Right atrium auricular region (tissue), 2 donors: Measurements from ENCODE around the gene HLA-DPA1. TPM values are rescaled to one million over a fixed set of nuclear protein-coding genes. Genes with fewer than 3 reads are reported as not detected.
A peak's percentile ranks its signal among the peaks of the same experiment; 100 is the strongest.

ENCODE experiments used
- DNase-seq: peaks from one replicate; pipeline ENCODE4 v3.0.0-alpha.2; 2019; ENCODE audit warnings: low spot score
- H3K27ac ChIP-seq, 2 donors: fragments of 200-600 bp; sonication (generic); 1 replicate in 1 of 2; 2 replicates in 1 of 2; pipeline ENCODE4 v1.5.1; 2016 to 2019
- H3K27me3 ChIP-seq, 2 donors: fragments of 200-600 bp; sonication (generic); one replicate each; pipeline versions ENCODE4 v1.5.1 to v1.6.0; 2017 to 2019
- H3K36me3 ChIP-seq: fragments of 200-600 bp; sonication (generic); one replicate; pipeline ENCODE4 v1.5.1; 2016
- H3K4me1 ChIP-seq, 2 donors: fragments of 200-600 bp; sonication (generic); one replicate each; pipeline versions ENCODE4 v1.5.1 to v1.6.0; 2017 to 2019
- H3K4me3 ChIP-seq, 2 donors: fragments of 200-600 bp; sonication (generic); 1 replicate in 1 of 2; 2 replicates in 1 of 2; pipeline ENCODE4 v1.5.1; 2017 to 2019; ENCODE audit warnings: mild to moderate bottlenecking in 1 of 2, moderate library complexity in 1 of 2
- H3K9me3 ChIP-seq, 2 donors: fragments of 200-600 bp; sonication (generic); one replicate each; pipeline ENCODE4 v1.5.1; 2019
- total RNA-seq, 2 donors: library from RNA; depleted of rRNA; stranded (reverse); fragments of >200 nt; gene quantifications; one replicate each; pipeline ENCODE4 v1.1.0, GENCODE V29; 2016
- TF ChIP-seq, protein P1 (sequence below), 2 donors: fragments of 200-600 bp; sonication (generic); IDR thresholded peaks; one replicate each; pipeline ENCODE4 v1.5.1; 2019; ENCODE audit warnings: antibody characterized with exemption in 2 of 2

The HLA-DPA1 gene
- 10 to 100 TPM; 13.1 to 60.5 TPM for total RNA-seq

DNA sequence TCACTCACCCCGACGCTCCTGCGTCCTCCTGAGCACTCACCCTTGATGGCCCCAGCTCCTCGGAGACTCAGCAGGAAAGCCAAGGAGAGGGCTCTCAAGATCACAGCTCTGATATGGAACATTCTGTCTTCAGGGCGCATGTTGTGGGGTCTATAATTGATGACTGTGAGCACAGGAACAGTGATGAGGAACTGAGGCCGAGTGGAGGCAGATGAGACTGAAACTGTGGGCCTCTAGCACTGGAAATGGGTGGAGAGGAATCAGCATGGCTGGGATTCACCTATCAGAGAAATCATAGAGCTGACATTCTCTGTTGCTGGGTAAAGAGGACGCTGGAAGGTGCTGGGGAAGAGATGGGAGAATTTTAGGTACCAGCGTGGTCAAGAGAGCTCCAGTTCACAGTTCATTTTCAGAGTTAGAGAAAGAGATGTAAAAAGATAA lies at the start of gene HLA-DPA1:
TSS of gene HLA-DPA1 (minus strand) at position 219 of the 441 bp plus-strand sequence.
- DNase-seq, result no peak
- Histone ChIP-seq H3K27ac (peak within 1 kb of the TSS; percentile 40), H3K27me3 (no peaks in the 10 kb centered on the region), H3K9me3 (no peaks in the 10 kb centered on the region), H3K4me3 (peak within 1 kb of the TSS; percentile 26 to 33), H3K4me1 (no peaks in the 10 kb centered on the region), H3K36me3 (no peaks in the 10 kb centered on the region)
- TF ChIP-seq, protein P1, sequence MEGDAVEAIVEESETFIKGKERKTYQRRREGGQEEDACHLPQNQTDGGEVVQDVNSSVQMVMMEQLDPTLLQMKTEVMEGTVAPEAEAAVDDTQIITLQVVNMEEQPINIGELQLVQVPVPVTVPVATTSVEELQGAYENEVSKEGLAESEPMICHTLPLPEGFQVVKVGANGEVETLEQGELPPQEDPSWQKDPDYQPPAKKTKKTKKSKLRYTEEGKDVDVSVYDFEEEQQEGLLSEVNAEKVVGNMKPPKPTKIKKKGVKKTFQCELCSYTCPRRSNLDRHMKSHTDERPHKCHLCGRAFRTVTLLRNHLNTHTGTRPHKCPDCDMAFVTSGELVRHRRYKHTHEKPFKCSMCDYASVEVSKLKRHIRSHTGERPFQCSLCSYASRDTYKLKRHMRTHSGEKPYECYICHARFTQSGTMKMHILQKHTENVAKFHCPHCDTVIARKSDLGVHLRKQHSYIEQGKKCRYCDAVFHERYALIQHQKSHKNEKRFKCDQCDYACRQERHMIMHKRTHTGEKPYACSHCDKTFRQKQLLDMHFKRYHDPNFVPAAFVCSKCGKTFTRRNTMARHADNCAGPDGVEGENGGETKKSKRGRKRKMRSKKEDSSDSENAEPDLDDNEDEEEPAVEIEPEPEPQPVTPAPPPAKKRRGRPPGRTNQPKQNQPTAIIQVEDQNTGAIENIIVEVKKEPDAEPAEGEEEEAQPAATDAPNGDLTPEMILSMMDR (IDR thresholded peaks at IDR 0.05), result no peak

- DNase-seq, result no peak
- H3K4me3 ChIP-seq, result no peak overlapping the region
- H3K4me1 ChIP-seq, result no peaks in the 10 kb centered on the region
- peaks cover 0 to under 1% of the 10 kb centered on the region in 2 donors for H3K27me3 ChIP-seq
- peaks cover 0 to 8% of the 10 kb centered on the region in 2 donors for H3K9me3 ChIP-seq
- H3K36me3 ChIP-seq, result no peaks in the 10 kb centered on the region
- TF ChIP-seq, protein P1 (IDR thresholded peaks at IDR 0.05), result no peak
- no peak overlapping the region for H3K27ac ChIP-seq
Measured at GRCh38 chr6:33123181-33123580, 49.7 kb upstream of the HLA-DPA1 start.

DNA sequence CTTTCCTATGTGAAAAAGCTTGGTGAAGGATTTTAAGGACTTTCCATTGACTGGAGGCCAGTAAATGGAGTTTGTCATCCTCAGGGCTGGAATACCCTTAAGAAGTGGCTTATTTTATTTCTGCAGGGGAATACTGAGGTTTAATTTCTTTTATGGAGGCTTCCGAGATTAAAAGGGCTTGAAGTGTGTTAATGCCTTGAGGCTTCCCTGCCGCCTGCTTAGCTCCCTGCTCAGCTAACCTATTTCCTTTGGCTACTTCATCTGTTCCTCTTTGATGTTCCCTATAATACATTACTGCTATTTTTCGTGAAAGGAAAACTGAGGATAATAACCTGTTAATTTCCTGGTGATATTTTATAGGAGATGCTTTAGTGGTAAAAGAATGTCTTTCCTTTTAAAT lies 46.6 kb upstream of the HLA-DPA1 start:
- Histone ChIP-seq H3K9me3 (peaks cover 0 to 8% of the 10 kb centered on the region in 2 donors), H3K27me3 (peaks cover 10 to 22% of the 10 kb centered on the region in 2 donors), H3K27ac (no peak overlapping the region), H3K4me1 (peaks cover 0 to 10% of the 10 kb centered on the region in 2 donors), H3K36me3 (no peaks in the 10 kb centered on the region), H3K4me3 (no peak overlapping the region)
- DNase-seq, result no peak
- TF ChIP-seq, protein P1 (IDR thresholded peaks at IDR 0.05), result no peak

GRCh38 chr6:33118525-33119123 lies 45.2 kb upstream of the HLA-DPA1 start:
- TF ChIP-seq, protein P1 (IDR thresholded peaks at IDR 0.05), result peak; percentile 75 to 93
- Histone ChIP-seq H3K27me3 (peaks cover 10 to 22% of the 10 kb centered on the region in 2 donors), H3K4me1 (peaks cover 0 to 10% of the 10 kb centered on the region in 2 donors), H3K27ac (no peak overlapping the region), H3K4me3 (no peak overlapping the region), H3K9me3 (peaks cover 0 to 4% of the 10 kb centered on the region in 2 donors), H3K36me3 (no peaks in the 10 kb centered on the region)
- no peak for DNase-seq

DNA sequence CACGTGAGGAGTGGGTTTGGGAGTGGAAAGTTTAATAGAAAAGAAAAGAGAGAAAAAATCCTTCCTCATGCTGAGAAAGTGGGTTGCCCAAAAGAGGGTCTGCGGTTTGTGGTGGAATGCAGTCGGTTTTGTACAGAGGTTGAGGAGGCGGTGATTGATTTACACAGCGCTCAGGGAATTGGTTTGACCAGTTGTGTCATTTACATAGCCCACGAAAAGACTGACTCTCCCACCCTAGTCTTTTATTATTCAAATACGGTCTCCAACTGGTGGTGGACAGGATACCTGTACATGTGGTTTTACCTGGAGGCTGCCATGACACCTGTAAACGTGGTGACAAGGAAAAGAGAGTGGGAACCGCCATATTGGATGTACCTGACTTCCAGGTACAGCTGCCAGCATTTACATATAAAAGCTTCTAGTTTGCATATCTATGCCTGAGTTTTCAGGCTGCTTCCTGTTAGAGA lies 44.4 kb upstream of the HLA-DPA1 start:
- Histone ChIP-seq H3K36me3 (no peaks in the 10 kb centered on the region), H3K4me3 (no peak overlapping the region), H3K27ac (no peak overlapping the region), H3K4me1 (peaks cover 0 to 10% of the 10 kb centered on the region in 2 donors), H3K9me3 (no peaks in the 10 kb centered on the region), H3K27me3 (peaks cover 10 to 22% of the 10 kb centered on the region in 2 donors)
- TF ChIP-seq, protein P1 (IDR thresholded peaks at IDR 0.05), result no peak
- no peak for DNase-seq
